Stimulated activated naive CD4-positive, alpha-beta T cell (primary cell): Measurements from ENCODE around the gene PMM1.
"Not testable (repeated sequence)": the region's sequence is repeated elsewhere in the genome, so short reads cannot be mapped to it uniquely, and the experiment has no call there.

Source experiments
- DNase-seq, 6 experiments: peaks; one replicate each; lab custom pipeline; 2025; lab: John Stamatoyannopoulos, UW

Gene PMM1

DNA sequence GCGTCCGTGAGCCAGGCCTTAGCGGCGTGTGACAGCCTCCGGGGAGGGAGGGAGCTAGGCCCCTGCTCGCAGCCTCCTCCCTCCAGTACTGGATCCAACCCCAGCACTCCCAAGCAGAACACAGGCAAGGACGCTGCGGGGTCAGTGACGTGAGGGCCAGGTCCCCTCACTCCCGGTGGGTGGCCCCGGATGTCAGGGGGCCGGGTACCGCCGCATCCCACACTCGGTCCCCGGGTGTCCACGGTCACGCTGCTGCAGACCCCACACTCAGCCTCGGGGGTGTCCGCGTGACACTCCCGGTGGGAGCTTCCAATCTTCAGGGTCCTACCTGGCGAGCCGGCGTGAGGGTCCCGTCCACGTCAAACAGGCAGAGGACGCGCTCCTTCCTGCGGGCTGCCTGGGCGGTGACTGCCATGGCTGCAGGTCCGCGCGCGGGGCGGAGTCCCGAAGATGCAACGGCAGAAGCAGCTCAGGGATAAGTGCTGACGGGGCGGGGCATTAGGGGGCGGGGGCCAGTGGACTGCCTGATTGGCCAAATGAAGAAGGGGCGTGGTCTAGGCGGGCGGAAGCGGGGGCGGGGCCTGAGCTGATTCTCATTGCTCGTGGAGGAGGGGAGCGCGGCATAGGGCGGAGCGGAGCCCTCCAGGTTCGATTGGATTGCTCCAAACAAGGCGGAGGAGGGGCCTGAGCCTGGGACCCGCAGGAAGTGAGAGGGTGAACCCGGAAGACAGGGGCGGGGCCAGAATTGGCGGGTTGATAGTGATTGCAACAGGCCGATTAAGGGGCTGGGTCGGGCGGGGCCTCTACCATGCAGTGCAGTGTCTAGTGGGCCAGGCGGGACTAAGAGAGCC is at the start of gene PMM1:
TSS of gene PMM1 (minus strand) at position 450 of the 851 bp plus-strand sequence. CDS start at position 415, 35 bp downstream.
- peak; percentile 99 to 100 (median 100) for DNase-seq

DNA sequence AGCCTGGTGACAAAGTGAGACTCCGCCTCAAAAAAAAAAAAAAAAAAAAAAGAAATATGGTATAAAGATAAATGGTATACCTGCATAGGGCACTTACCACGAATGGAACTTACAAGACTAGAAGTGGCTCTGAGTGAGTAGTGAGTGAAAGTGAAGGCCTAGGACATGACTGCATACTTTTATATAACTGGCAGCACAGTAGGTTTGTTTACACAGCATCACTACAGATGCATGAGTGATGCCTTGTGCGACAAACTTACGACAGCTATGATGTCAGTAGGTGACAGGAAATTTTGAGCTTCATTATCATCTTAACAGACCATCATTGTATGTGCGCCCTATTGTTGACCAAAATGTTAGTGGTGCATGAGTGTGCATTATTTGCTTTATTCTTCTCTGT is 49.1 kb upstream of the PMM1 start:
- no peak for DNase-seq

DNA sequence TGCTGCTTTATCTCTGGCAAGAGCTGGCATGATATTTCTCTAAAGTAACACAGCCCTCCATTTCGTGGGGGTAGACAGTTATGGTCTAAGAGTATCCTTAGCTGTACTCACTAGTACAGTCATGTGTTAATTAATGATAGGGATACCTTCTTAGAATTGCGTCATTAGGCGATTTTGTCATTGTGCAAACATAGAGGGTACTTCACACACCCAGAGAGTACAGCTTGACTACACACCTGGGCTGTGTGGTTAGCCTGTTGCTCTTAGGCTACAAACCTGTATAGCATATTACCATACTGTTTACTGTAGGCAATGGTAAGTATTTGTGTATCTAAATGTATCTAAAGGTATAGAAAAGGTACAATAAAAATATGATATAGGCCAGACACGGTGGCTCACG is 48.5 kb upstream of the PMM1 start:
- DNase-seq: no peak

DNA sequence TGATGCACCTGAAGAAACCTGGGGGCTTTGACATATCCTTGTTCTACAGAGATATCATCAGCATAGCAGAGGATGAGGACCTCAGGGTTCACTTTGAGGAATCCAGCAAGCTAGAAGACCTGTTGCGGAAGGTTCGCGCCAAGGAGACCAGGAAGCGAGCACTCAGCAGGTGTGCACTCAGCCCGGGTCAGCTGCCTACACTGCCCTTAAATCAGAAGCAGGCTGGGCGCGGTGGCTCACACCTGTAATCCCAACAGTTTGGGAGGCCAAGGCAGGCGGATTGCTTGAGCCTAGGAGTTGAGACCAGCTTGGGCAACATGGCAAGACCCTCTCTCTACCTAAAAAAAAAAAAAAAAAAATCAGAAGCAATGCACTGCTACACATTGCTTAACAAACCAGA is 48.0 kb upstream of the PMM1 start:
- not testable (repeated sequence) for DNase-seq

DNA sequence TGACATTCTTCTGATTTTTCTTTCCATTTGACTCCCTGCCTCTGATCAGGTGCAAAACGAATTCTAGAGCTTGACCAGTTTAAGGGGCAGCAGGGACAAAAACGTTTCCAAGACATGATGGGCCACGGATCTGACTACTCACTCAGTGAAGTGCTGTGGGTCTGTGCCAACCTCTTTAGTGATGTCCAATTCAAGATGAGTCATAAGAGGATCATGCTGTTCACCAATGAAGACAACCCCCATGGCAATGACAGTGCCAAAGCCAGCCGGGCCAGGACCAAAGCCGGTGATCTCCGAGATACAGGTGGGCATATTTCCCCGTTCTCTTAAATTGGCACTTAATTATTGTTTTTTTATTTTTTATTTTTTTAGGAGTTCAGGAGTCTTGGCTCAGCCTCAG is 46.8 kb upstream of the PMM1 start:
- DNase-seq: no peak

DNA sequence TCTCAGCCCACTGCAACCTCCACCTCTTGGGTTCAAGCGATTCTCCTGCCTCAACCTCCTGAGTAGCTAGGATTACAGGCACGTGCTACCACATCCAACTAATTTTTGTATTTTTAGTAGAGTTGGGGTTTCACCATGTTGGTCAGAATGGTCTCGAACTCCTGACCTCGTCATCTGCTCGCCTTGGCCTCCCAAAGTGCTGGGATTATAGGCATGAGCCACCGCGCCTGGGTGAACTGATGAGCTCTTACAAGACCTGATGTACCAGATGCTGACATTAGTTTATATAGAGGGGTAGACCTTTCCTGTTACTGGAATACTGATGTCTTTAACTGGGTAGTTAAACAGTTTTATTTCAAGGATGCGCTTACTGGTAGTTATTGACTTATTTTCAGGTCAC is 45.0 kb upstream of the PMM1 start:
- not testable (repeated sequence) for DNase-seq

DNA sequence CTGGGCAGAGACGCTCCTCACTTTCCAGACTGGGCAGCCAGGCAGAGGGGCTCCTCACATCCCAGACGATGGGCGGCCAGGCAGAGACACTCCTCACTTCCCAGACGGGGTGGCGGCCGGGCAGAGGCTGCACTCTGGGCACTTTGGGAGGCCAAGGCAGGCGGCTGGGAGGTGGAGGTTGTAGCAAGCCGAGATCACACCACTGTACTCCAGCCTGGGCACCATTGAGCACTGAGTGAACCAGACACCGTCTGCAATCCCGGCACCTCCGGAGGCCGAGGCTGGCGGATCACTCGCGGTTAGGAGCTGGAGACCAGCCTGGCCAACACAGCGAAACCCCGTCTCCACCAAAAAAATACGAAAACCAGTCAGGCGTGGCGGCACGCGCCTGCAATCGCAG is 42.0 kb upstream of the PMM1 start:
- DNase-seq: not testable (repeated sequence)

DNA sequence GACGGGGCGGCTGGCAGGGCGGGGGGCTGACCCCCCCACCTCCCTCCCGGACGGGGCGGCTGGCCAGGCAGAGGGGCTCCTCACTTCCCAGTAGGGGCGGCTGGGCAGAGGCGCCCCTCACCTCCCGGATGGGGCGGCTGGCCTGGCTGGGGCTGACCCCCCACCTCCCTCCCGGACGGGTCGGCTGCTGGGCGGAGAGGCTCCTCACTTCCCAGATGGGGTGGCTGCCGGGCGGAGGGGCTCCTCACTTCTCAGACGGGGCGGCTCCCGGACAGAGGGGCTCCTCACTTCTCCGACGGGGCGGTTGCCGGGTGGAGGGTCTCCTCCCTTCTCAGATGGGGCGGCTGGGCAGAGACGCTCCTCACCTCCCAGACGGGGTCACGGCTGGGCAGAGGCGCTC is 41.5 kb upstream of the PMM1 start:
- not testable (repeated sequence) for DNase-seq

DNA sequence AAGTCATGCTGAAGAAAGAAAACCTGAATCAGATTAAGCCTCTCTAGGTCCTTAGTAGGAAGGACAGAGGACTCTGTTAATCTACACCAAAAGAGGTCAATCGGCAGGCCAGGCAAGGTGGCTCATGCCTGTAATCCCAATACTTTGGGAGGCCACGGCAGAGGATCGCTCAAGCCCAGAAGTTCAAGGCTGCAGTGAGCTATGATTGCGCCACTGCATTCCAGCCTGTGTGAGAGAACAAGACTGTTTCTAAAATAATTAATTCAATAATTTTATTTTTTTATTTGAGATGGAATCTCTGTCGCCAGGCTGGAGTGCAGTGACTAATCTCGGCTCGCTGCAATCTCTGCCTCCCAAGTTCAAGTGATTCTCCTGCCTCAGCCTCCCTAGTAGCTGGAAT is 35.9 kb upstream of the PMM1 start:
- DNase-seq: no peak

DNA sequence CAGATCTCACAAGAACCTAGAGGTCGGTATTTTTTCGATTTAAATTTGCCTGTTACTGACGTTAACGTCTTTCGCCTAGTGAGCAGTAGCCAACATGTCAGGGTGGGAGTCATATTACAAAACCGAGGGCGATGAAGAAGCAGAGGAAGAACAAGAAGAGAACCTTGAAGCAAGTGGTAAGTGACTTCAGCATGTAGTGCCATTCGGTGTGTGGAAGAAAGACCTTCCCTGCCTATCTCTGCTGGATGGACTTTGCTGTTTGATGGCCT is 32.2 kb upstream of the PMM1 start:
- no peak for DNase-seq

DNA sequence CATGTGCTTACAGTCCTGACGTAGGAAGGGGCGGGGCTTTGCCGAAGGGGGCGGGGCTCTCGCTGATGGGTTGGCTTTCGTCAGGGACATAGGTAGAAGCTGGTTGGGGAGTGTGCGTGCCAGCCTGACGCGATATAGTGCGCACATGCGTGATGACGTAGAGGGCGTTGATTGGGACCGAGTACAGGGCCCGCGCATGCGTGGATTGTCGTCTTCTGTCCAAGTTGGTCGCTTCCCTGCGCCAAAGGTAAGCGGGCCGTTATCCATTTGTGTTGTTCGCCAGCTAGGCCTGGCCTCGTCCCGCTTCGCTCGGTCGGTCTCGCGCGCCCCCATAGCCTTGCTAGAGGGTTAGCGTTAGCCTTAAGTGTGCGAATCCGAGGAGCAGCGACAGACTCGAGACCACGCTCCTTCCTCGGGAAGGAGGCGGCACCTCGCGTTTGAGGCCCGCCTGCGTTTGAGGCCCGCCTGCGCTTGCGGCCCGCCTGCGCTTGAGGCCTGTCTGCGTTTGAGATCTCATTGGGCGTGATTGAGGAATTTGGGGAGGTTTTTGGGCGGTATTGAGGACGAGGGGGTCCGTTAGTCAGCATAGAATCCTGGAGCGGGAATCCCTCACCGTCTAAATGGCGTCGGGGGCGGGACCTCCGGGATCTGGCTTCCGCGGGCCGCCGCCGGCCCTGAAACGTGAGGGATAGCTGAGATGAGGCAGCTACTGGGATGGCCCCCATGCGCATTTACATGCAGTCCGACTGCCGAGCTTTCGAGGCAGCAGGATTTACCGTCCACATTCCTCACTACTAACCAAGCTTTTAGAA is 31.7 kb upstream of the PMM1 start, which contains the start of gene XRCC6:
TSS of gene XRCC6 (plus strand) at position 197 of the 812 bp plus-strand sequence. CDS start 710 bp downstream, outside the sequence.
- peak; percentile 99 to 100 (median 100) for DNase-seq

DNA sequence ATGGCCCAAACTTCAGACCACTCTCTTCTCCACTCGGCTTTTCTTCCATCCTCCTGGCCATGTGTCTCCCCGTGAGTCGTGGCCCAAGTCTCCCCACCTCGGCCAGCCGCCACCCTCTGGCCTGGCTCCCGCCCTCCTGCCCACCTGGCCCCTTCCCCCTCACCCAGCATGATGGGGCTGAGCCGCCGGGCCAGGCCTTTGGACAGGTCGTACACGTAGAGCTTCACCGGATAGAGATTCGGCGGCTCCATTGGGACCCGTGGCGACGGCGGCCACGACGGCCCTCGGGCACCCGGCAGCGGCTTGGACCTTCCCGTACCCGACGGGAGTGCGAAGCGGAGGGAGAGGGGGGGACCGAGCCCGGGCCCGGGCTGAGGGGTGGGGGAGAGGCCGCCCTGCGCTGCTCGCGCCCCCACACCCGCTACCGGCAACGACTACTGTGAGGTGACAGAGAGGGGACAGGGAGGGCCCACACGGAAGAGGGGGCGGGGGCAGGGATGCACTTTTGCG is 31.0 kb upstream of the PMM1 start, which contains the start of gene DESI1:
TSS of gene DESI1 (minus strand) at position 455 of the 510 bp plus-strand sequence. CDS start at position 251, 204 bp downstream.
- DNase-seq: peak in 1 of 6 experiments; percentile 55

DNA sequence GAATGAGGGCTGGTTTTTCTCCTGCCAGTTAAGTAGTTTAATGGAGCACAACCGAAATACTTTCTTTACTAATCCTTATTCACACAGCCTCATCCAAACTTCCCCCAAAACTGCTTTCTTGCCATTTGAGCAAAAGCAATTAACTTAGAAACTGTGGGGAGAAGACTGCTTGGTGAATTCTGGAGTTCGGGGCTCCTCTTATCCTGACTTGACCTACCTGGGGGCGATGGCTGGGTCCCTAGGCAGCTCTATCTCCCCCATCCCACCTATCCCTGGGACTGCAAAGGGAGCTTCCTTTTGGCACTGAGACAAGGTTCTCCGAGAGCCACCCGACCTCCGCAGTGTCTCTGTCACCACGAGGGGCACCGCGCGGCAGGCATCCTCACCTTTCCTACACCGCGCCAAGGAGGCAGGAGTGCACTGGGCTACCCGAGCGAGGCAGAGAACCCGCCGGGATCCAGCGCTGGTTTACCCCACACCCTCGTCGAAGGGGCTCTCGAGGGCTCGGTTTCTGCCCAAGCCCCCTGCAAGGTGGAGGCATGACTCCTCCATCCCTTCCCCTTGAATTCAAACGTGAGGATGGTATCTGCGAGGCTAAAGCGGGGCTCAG is 30.4 kb upstream of the PMM1 start:
- DNase-seq: peak in 4 of 6 experiments; percentile 25 to 47 (median 36)

DNA sequence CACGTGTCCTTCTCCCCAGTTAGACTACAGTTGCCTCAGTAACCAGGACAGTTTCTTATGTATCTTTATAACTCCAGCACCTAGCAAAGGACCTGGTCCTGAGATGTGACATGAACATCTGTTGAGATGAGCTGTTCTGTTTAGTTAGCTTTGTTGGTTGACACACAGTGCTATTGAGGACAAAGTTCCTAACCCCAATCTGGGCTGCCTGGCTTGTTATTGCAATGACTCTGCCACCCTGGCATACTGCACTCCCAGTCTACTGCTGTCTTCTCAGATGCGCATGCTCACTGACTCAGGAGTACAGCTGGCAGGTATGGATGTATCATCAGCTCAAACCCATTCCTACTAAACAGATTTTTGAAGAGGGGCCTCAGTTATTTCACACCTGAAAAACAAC is 23.8 kb upstream of the PMM1 start:
- DNase-seq: no peak

DNA sequence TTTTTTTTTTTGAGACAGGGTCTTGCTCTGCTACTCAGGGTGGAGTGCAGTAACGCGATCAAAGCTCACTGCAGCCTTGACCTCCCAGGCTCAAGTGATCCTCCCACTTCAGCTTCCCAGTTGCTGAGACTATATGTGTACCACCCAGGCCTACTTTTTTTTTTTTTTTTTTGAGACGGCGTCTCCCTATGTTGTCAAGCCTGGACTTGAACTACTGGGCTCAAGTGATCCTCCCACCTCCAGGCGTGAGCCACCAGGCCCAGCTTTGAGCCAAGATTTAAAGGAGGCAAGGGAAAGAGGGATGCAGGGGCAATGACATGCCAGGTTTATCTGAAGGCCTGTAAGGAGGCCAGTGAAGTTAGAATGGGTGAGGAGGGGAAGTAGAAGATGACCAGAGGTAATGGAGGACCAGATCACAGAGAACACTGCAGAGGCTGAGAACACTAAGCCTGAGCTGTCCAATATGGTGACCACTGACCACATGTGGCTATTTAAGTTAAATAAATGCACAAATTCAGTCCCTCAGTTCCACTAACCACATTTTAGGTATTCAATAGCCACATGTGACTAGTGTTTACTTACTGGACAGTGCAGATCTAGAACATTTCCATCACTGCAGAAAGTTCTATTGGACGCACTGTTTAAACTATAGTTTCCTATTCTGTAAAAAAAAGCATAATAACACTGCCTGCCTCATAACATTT is 23.1 kb upstream of the PMM1 start:
- DNase-seq: no peak

DNA sequence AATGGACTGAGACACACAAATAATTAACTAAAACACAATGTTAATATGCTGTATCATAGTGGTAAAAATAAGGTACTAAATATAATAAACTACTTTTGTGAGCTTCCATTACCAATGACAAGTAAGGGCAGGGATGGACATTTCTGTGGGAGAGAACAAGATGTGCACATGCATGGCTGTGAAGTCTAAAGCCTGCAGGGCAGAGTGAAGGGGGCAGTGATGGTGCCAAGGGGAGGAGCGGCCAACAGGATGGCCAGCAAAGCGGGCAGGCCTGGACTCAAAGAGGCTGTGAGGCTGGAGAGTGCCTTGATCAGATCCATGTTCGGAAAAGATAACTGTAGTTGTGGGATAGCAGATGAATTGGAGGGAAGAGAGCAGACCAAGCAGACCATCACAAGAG is 18.7 kb upstream of the PMM1 start:
- DNase-seq: no peak

DNA sequence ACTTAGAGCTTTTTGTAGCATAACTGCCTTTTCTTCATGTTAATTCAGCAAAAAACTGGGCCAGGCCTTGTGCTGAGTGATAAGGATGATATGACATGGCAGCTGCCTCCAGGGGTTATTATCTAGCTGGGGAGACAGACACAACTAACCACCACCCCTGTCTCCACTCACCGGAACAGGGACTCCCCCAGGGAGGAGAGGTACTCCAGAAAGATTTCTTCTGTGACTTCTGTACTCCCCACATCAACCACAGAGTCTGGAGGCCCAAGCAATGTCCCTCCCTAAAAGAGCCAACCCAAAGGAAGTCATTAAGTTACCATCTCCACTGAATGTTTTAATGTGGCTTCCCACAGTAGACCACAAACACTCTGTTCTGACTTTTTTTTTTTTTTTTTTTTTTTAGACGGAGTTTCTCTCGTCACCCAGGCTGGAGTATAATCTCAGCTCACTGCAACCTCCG is 14.3 kb upstream of the PMM1 start:
- DNase-seq: peak in 3 of 6 experiments; percentile 12 to 39 (median 33)

DNA sequence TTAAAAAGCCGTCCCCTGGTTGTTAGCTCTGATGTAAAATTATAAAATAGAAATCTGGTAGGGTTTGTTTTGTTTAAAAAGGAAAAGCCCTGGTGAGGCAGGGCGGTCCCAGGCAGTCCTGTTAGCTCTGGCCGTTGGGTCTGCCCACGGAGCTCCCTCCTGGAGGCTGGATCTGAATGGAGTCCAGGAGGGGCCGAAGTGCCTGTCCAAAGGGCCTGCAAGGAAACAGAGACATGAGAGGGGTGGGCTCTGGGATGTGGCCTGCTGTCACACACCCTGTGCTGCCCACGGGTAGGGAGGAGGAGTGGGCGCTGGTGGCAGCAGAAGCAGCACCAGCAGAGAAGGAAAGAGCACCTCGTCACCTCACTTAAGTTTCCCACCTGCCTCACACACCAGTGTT is 11.3 kb upstream of the PMM1 start:
- no peak for DNase-seq

DNA sequence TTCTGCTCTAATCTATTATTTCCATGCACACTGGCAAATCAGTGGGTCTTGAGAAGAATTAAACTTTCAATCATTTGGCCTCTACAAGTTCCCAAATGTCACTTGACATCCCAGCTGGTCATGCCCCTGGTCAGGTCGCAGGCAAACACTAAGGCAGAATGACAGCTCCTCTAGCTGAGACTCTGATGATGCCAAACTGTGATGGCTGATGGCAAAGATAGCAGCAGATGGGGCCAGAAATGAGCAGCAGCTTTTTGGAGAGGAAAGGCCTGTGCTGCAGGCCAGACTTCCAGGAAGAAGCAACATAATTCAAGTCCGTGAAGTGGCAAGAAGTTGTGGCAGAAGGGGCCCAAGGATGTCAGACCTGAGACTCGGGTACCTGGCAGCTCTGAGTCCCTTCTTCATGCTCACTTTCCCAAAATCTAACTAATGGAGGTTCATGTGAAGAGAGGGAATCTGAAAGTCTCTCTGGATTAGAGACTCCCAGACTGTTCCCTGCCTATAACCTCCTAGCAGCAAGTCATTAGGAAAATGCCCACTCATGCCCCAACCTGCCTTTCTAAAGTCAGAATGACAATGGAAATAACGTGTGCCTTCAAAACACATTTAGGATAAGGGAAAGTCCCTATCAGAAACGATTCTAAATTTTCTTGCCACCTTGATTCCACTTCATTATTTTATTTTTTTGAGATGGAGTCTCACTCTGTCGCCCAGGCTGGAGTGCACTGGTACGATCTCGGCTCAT is 9.4 kb upstream of the PMM1 start:
- DNase-seq: no peak

DNA sequence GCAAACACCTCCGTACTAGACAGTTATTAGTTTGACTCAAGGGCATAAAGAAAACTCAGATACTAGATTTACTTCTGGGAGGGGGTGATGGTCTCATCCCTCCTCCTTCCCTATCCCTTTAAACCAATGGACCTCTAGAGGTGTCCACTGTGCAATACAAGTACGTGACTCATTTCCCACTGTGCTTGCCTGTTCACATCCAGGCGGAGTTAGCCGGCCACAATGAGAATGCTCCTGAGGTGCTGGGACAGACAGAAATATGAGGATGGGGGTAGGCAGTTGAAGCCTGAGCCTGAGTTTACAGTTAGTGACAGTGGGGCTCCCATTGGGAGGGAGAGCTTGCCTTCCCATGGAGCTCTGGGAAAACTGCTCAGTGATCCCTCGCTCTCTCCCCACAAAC is 8.4 kb upstream of the PMM1 start:
- DNase-seq: no peak

DNA sequence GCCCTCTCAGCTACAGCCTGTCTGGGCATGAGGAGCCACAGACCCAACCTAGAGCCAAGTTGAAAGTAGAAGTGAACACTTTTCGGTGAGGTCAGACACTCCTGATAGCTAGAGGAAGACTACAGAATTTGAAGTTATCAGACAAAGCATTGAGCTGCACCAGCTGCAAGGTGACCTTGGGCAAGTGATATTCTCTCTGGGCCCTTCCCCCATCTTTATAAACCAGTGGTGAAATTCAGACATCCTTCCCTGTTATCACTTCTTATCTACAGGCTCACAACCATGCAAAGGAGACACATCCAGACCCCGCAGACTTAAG is 8.0 kb upstream of the PMM1 start:
- no peak for DNase-seq
